HG03432 (cell line): Measurements from ENCODE around the gene ARL11.
"Not testable (repeated sequence)": the region's sequence is repeated elsewhere in the genome, so short reads cannot be mapped to it uniquely, and the experiment has no call there.

ENCODE experiments used
- ATAC-seq: cut with Tn5 transposase; IDR thresholded peaks from one replicate; pipeline ENCODE4 v1.9.1; 2021; ENCODE audit warnings: mild to moderate bottlenecking, moderate library complexity; ENCODE audit not compliant: unreplicated experiment

Gene ARL11

DNA sequence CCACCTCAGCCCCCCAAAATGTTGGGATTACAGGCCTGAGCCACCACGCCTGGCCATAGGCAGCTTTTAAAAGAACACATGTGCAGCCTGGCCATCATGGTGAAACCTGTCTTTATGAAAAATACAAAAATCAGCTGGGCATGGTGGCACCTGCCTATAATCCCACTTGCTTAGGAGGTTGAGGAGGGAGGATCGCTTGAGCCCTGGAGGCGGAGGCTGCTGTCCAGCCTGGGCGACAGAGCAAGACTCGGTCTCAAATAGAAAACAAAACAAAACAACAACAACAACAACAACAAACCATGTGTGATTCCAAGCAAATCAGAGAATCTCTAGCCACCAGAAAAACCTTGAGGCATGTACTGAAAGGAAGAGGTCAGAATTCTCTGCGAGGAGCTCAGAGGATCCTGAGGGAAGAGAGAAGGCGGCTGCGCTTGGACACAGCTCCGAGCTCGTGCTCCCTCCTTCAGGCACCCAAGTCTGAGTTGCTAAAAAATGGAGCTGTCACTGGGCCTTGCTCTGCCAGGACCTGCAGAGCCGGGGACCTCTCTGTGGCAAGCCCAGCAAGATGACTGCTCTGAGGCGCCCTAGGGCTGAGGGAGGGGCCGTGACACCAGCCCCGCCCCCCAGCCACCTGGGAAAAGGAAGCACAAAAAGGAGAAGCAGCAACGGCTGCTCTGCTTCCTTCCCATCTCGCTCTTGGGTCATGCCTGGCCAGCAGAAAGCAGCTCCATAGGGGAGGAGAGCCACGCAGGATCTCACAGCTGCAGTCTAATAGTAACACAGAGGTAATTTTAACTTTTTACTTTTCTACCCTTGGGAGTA lies at the start of gene ARL11:
ARL11 (plus strand) TSS at position 677 of the 822 bp plus-strand sequence. CDS start 1,941 bp downstream, outside the sequence.
- peak; percentile 97 for ATAC-seq

GRCh38 chr13:49579501-49579900 lies 48.8 kb upstream of the ARL11 start:
- ATAC-seq = no peak

DNA sequence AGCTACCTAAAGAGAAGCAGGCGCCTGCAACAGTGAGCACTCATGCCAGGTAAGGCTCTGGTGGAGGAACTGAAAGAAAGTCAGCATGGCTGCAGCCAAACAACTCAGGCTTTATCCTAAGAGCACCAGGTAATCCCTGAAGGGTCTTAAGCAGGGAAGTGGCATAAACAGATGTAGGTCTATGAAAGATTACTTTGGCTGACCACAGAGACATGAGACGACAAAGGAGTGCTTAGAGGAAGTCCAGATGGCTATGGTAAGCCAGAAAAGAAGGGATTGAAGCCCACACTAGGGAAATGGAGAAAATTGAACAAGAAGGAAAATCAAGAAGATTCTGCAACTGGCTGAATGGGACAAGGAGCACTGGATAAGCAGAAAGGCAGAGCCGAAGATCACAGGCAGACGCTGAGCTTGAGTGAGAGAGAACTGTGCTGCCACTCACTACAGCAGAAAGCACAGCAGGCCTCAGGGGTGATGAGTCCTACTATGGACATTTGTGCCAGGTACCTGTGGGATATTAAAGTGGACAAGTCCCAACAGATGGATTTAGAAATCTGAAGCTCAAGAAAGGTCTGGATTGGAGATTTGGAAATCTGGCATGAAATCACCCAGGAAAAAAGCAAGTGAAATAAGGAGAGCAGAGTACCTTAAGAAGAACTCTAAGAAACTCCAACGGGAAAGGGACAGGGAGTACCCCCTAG lies 47.2 kb upstream of the ARL11 start:
- ATAC-seq = no peak

- ATAC-seq = peak; percentile 21
Observed at GRCh38 chr13:49584771-49585182, 43.5 kb upstream of the ARL11 start.

GRCh38 chr13:49585220-49586157 lies 42.8 kb upstream of the ARL11 start, which contains the start of gene RCBTB1:
Gene RCBTB1, minus strand, starts transcription at chr13:49585558. Its CDS starts 18,279 bp downstream, at chr13:49567279.
- ATAC-seq = peak; percentile 98

- ATAC-seq = no peak
Observed at GRCh38 chr13:49586717-49587116, 41.6 kb upstream of the ARL11 start.

DNA sequence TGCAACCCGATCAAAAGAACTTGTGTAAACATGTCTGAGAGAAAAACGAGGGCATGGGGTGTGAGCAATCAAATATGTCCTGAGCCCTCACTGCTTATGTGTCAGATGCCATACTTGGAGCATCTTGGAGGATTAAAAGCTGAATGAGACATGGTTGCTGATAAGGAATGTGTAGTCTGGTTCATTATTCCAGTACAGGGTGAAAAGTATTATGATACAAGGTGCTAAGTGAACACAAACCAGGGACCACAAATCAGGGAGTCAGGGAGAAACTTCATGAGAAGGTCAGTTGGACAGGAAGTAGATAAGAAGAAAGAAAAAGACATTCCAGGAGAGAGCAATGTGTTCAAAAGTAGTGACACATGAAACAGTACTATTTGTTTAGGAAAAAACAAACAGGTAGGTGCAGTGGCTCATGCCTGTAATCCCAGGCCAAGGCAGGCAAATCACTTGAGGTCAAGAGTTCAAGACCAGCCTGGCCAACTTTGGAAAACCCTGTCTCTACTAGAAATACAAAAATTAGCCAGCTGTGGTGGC lies 40.9 kb upstream of the ARL11 start:
- no peak for ATAC-seq

DNA sequence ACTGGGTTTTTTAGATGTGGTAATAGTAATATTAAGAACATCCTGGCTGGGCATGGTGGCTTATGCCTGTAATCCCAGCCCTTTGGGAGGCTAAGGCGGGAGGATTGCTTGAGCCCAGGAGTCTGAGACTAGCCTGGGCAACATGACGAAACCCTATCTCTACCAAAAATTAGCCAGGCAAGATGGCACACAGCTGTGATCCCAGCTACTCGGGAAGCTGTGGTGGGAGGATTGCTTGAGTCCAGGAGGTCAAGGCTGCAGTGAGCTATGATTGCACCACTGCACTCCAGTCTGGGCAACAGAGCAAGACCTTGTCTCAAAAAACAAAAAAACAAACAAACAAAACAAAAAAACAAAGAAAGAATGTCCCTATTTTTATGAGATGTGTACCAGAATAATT lies 37.6 kb upstream of the ARL11 start:
- not testable (repeated sequence) for ATAC-seq

GRCh38 chr13:49593876-49594275 lies 34.4 kb upstream of the ARL11 start:
- not testable (repeated sequence) for ATAC-seq

DNA sequence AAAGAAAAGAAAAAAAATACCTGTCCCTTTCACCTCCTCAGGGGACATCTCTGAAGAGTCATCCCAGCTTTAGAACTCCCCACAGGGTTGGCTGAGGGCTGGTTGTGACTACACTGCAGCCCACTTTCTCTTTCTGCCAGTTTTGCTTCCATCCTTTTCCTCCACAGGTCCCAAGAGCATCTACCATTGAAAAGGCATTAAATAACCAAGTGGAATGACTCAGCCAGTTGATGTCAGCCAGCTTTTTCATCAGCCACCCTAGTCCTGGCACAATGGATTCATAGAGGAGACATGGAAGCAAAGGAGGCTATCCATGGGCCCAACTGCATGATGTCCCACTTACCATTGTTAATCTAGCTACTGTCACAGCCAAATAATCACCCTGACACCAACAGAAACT lies 33.7 kb upstream of the ARL11 start:
- no peak for ATAC-seq

DNA sequence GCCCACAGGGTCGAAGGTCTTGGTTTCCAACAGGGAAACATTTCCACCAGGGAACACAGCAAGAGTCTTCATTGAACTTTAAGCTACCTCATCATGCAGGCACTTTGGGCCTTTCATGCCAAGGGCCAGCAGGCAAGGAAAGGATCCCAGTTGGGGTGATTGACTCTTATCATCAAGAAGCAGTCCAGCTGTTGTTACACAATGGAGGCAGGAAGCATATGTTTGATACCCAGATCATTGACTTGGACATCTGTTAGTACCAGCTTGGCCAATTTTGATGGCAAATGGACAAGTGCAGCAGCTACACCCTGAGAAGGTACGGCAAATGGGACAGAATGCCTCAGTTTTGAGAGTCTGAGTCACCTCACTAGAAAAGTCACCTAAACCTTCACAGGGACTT lies 32.1 kb upstream of the ARL11 start:
- ATAC-seq = no peak

- no peak for ATAC-seq
Observed at GRCh38 chr13:49597043-49597641, 31.2 kb upstream of the ARL11 start.

- ATAC-seq = no peak
Observed at GRCh38 chr13:49602005-49602404, 26.3 kb upstream of the ARL11 start.

DNA sequence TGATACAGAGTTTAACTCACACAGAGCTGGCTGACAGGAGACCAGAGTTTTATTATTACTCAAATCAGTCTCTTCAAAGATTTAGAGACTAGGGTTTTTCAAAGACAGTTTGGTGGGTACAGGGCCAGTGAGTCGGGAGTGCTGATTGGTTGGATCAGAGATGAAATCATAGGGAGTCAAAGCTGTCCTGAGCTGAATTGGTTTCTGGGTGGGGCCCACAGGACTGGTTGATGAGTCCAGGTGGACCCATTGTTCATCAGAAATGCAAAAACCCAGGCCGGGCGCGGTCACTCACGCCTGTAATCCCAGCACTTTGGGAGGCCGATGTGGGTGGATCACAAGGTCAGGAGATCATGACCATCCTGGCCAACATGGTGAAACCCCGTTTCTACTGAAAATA lies 25.7 kb upstream of the ARL11 start:
- not testable (repeated sequence) for ATAC-seq

DNA sequence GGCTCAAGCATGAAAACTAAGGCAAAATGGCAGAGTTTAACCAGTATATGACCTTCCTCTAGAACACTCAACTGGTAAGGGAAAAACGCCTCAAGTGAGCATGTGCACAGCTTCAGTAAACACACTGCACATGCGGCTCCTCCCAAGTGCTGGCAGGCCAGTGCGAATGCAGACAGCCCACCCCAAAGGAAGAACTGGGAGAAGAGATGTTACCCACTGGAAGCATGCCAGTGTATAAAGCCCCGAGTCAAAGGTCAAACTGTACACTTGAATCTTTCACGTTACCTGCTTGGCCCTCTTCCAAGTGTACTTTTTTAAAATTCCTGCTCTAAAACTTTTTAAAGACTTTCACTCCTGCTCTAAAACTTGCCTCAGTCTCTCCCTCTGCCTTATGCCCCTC lies 23.7 kb upstream of the ARL11 start:
- ATAC-seq = no peak

- ATAC-seq = peak; percentile 96
Observed at GRCh38 chr13:49606747-49607648, 21.3 kb upstream of the ARL11 start.

DNA sequence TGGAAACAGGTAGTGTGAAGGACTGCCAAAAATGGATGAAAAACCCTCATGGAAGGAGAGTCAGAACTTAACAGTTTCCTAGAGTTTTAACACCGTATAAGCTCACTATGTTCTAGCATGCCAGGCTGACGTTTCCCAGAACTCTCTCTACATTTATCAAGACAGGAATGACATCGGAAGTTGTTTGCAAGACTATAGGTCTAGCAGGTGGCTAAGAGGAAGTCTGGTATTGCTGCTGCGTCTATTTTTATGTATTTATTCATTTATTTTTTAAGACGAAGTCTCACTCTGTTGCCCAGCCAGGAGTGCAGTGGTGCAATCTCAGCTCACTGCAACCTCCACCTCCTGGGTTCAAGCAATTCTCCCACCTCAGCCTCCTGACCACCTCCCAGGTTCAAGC lies 20.5 kb upstream of the ARL11 start:
- no peak for ATAC-seq

- no peak for ATAC-seq
Observed at GRCh38 chr13:49608651-49609331, 19.5 kb upstream of the ARL11 start.

GRCh38 chr13:49610176-49610575 lies 18.1 kb upstream of the ARL11 start:
- ATAC-seq = no peak
